ENCODE data around the gene OR2T8.

OR2T8 gene

DNA sequence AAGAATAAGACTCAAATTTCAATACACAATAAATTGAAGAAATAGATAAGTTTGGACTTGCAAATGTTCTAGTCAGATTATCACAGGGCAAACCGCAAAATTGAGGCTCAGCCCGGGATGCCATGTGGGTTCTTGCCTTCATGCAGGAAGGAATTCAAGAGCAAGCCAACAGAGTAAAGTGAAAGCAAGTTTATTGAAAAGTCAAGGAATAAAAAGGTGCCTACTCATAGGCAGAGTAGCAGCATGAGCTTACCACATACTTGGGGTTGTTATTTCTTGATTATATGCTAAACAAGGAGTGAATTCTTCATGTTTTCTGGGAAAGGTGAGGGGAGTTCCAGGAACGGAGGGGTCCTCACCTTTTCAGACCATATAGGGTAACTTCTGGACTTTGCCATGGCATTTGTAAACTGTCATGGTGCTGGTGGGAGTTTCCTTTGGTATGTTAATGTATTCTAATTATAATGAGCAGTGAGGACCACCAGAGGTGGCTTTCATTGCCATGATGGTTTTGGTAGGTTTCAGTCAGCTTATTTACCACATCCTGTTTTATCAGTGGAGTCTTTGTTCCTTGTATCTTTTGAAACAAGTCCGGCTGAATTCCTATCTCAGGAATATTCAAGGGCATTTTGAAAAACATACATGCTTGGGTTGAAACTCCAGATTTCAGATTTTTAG is 43.0 kb downstream of the OR2T8 start:
- no peak for DNase-seq (ENCODE audit: low spot score)

DNA sequence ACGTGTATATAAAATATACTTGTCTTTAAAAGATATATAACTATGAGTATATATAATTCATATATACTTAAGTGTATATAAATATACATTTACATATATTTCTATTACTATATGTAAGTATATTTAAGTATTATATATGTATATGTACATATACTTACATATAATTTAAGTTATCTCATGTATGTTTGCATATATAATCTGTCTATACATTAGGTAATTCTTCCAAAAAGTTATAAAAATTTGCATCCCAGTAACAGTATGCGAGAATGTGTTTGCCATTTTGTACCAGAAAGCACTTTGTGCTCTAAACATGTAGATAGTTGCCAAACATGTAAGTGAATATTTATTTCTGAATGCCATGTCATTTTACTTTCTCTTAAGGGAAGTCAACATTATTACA is 44.9 kb downstream of the OR2T8 start, which contains the start of gene OR2AK2:
Gene OR2AK2, plus strand, starts transcription at position 301 of the 400 bp plus-strand sequence. CDS start 144 bp downstream, outside the sequence.
- no peak for DNase-seq (ENCODE audit: low spot score)

DNA sequence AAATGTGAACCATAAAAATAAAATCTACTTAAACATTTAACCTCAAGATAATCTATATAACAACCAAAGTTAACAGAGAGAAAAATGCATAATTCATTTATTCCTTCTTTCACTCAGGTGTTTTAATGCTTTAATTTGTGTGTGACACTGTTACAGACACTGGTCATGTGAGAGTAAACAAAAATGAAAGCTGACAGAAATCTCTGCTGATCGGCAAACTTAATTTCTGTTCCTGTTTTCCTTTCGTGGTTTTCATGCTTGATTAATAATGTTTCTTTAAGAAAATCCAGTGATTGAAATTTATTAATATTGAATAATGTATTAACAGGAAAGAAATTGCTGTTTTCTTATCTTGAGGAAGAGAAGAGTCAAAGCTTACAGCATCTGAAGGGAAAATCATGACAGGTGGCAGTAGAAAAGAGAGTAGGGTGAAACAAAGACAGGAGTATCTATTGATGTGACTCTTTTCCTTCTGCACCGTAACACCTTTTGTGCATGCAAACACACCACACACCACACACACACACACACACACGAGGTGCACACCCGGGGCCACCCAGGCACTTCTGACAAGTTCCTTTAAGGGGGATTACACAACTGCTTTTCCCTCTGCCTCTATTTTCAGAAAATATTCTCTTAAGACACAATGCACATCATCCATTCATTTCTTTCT is 46.6 kb downstream of the OR2T8 start:
- no peak for DNase-seq (ENCODE audit: low spot score)
